A673 (cell line): ENCODE results near the gene OLFML1. TPM values are rescaled to one million over a fixed set of nuclear protein-coding genes. Genes with fewer than 3 reads are reported as not detected.

Experiments
- BruUV-seq: library from RNA; stranded (reverse); fragments of 400-500 nt; replicated peaks from 2 replicates; lab custom pipeline; 2021; lab: Mats Ljungman, UMichigan
- CTCF ChIA-PET: fragments of 300-600 bp; sonication (Branson Sonifier 250); formaldehyde crosslinking; loops from one replicate; lab custom pipeline; 2022; ENCODE audit warnings: antibody characterized with exemption; lab: Charles Lee
- POLR2A ChIA-PET: fragments of 300-600 bp; sonication (Branson Sonifier 250); formaldehyde crosslinking; loops from one replicate; lab custom pipeline; 2022; ENCODE audit warnings: antibody characterized with exemption; ENCODE audit not compliant: low non-redundant PET; lab: Charles Lee
- DNase-seq: peaks from one replicate; pipeline ENCODE4 v3.0.0-alpha.2; 2015; ENCODE audit warnings: low spot score
- H3K27ac ChIP-seq: fragments of 200-600 bp; sonication (generic); 2 replicates; pipeline ENCODE4 v1.5.1; 2016; ENCODE audit warnings: mixed run types, low read depth, mild to moderate bottlenecking, mixed read lengths, antibody characterized with exemption, low read length; ENCODE audit not compliant: poor library complexity, severe bottlenecking
- H3K27me3 ChIP-seq: fragments of 200-600 bp; sonication (generic); replicated peaks from 2 replicates; pipeline ENCODE4 v1.6.1; 2017; ENCODE audit warnings: mixed run types, low read depth, mild to moderate bottlenecking, mixed read lengths, antibody characterized with exemption, low read length; ENCODE audit not compliant: insufficient read depth, poor library complexity
- H3K36me3 ChIP-seq: fragments of 200-600 bp; sonication (generic); 2 replicates; pipeline ENCODE4 v1.6.1; 2016; ENCODE audit warnings: mixed run types, mild to moderate bottlenecking, mixed read lengths, antibody characterized with exemption, low read length; ENCODE audit not compliant: insufficient read depth, poor library complexity, severe bottlenecking
- H3K4me1 ChIP-seq: fragments of 200-600 bp; sonication (generic); 2 replicates; pipeline ENCODE4 v1.6.1; 2017; ENCODE audit warnings: mixed run types, mild to moderate bottlenecking, mixed read lengths, antibody characterized with exemption, low read length; ENCODE audit not compliant: insufficient read depth, poor library complexity, severe bottlenecking
- H3K4me3 ChIP-seq: fragments of 200-600 bp; sonication (generic); 2 replicates; pipeline ENCODE4 v1.5.1; 2016; ENCODE audit warnings: low read depth, mixed run types, mild to moderate bottlenecking, mixed read lengths, low read length; ENCODE audit not compliant: poor library complexity, severe bottlenecking
- H3K9me3 ChIP-seq: fragments of 200-600 bp; sonication (generic); 2 replicates; pipeline ENCODE4 v1.6.1; 2016; ENCODE audit warnings: mixed run types, low read depth, mild to moderate bottlenecking, mixed read lengths, antibody characterized with exemption, low read length; ENCODE audit not compliant: poor library complexity, severe bottlenecking
- EZH2 ChIP-seq: fragments of 200-600 bp; sonication (generic); IDR thresholded peaks from 2 replicates; pipeline ENCODE4 v1.6.1; 2017; ENCODE audit warnings: borderline replicate concordance, low read depth, mild to moderate bottlenecking, mixed read lengths, antibody characterized with exemption, low read length; ENCODE audit not compliant: poor library complexity, severe bottlenecking
- intact Hi-C: fragments of 100-400 bp; cut with micrococcal nuclease; formaldehyde crosslinking; loops from one replicate; pipeline ENCODE4 v1.10.0; 2022; ENCODE audit not compliant: unreplicated experiment
- total RNA-seq: library from RNA; stranded (reverse); gene quantifications from 2 replicates; pipeline ENCODE4 v1.2.3, GENCODE V29; 2021
- TF ChIP-seq, protein P1 (sequence below): fragments of 300-800, 200-600 bp; sonication (generic); conservative IDR thresholded peaks from 2 replicates; pipeline ENCODE4 v1.5.1; 2017; ENCODE audit warnings: low read depth, mild to moderate bottlenecking, antibody characterized with exemption, low read length, moderate library complexity, mixed read lengths

OLFML1 gene
- total RNA-seq, 1 experiment from 2014 or later = not detected

DNA sequence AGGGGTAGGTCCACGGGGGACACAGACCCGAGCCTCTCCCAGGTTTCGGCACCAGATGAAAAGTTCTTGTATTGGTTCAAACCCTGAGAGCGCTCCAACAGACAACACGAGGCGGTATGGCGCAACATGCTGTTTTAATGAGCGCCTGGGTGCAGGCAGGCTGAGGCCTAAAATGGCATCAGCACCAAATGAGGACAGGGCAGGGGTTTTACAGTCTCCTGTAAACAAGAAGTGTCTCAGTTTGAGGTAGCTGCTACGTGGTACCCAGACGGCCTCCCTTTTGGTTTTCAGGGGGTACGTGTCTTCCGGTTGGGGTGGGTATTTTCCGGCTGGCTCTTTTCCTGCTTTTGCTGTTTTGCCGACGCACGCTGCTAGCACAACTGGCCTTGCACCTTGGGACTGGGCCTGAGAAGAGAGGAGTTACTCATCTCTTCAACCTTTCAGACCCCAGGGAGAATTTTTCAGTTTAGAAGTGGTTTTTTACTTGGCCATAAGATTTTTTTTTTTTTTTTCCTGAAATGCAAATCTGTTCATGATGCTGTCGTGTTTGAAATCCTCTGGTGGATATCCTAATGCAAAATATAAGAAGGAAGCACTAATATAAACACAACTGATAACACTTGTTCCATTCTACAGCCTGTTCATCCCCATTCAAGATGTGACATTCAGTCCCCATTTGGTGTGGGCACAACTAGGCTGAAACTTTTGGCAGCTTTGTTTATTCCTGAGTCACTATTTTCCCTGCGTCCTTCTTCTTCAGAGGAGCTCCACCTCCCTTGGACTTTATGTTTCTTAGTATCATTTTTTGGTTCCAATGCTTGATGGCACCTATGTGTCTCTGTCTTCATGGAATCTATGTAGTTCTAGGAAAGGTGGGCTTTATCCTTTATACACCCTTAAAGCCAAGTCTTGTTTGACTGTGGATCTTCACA is 35.0 kb downstream of the OLFML1 start:
- POLR2A ChIA-PET = no interaction called here
- intact Hi-C loops = no loop called here
- TF ChIP-seq, protein P1, sequence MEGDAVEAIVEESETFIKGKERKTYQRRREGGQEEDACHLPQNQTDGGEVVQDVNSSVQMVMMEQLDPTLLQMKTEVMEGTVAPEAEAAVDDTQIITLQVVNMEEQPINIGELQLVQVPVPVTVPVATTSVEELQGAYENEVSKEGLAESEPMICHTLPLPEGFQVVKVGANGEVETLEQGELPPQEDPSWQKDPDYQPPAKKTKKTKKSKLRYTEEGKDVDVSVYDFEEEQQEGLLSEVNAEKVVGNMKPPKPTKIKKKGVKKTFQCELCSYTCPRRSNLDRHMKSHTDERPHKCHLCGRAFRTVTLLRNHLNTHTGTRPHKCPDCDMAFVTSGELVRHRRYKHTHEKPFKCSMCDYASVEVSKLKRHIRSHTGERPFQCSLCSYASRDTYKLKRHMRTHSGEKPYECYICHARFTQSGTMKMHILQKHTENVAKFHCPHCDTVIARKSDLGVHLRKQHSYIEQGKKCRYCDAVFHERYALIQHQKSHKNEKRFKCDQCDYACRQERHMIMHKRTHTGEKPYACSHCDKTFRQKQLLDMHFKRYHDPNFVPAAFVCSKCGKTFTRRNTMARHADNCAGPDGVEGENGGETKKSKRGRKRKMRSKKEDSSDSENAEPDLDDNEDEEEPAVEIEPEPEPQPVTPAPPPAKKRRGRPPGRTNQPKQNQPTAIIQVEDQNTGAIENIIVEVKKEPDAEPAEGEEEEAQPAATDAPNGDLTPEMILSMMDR = no peak
- Histone ChIP-seq H3K36me3 (no peaks in the 10 kb centered on the region), H3K9me3 (no peaks in the 10 kb centered on the region), H3K27ac (no peak overlapping the region), H3K27me3 (peaks cover 5% of the 10 kb centered on the region), H3K4me1 (no peaks in the 10 kb centered on the region), H3K4me3 (no peak overlapping the region)
- no peak for DNase-seq
- CTCF ChIA-PET = no interaction called here
- no TSS peak for BruUV-seq

DNA sequence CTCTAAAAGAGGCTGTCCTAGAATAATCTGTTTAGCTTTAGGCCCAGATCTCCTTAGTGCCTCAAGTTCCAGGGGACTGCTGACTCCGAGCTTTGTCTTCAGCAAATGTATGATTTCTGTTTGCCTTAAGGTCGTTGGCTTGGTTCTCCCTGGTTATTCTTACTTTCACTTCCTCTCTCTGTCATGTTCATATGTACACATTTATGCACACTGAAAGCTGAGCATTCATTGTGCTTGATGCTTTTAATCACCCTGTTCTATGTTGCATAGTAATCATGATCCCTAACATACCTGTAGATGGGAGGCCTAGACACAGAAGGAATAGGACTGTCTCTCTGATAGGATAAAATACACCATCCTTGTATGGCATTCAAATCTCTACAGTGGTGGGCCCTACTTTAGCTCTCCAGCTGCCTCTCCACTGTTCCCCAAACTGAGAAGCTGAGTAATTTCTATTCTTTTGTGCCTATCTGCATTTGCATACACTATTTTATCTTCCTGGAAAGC is 35.7 kb downstream of the OLFML1 start:
- intact Hi-C loops = no loop called here
- ChIA-PET CTCF (no interaction called here), POLR2A (no interaction called here)
- H3K9me3 ChIP-seq = no peaks in the 10 kb centered on the region
- BruUV-seq = no TSS peak
- H3K27me3 ChIP-seq = no peaks in the 10 kb centered on the region
- H3K36me3 ChIP-seq = no peaks in the 10 kb centered on the region
- H3K27ac ChIP-seq = no peak overlapping the region
- DNase-seq = no peak
- H3K4me3 ChIP-seq = no peak overlapping the region
- TF ChIP-seq EZH2 = no peak
- TF ChIP-seq, protein P1 = no peak
- no peaks in the 10 kb centered on the region for H3K4me1 ChIP-seq

DNA sequence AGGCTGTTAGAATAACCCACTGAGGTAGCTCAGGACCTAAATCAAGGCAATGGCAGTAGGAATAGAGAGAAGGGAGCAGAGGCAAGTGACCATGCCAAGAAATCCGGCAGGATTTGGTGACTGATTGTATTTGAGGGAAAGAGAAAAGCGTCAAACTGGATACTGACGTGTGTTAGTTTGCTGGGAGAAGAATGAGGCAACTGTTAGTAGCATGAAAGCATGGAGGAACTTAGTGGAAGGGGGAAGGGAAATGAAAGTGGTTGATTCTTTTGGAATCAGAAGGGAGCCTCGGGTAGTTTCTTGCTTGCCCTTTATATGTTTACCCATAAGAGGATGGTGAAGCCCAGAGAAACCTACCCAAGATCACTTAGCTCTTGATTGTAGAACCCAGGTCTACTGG is 36.8 kb downstream of the OLFML1 start:
- Histone ChIP-seq H3K9me3 (no peaks in the 10 kb centered on the region), H3K36me3 (no peaks in the 10 kb centered on the region), H3K4me3 (no peak overlapping the region), H3K27me3 (no peaks in the 10 kb centered on the region), H3K27ac (no peak overlapping the region), H3K4me1 (no peaks in the 10 kb centered on the region)
- CTCF ChIA-PET = interaction anchor here (0.6 kb wide), 1 partner anchor 20 kb away, joined by 4 read pairs; no protein-coding TSS in a partner anchor
- BruUV-seq = no TSS peak
- intact Hi-C loops = no loop called here
- DNase-seq = no peak
- POLR2A ChIA-PET = no interaction called here
- TF ChIP-seq, protein P1 = no peak
- TF ChIP-seq EZH2 = no peak
